ENCODE measurements around the gene HEXIM1.

DNA sequence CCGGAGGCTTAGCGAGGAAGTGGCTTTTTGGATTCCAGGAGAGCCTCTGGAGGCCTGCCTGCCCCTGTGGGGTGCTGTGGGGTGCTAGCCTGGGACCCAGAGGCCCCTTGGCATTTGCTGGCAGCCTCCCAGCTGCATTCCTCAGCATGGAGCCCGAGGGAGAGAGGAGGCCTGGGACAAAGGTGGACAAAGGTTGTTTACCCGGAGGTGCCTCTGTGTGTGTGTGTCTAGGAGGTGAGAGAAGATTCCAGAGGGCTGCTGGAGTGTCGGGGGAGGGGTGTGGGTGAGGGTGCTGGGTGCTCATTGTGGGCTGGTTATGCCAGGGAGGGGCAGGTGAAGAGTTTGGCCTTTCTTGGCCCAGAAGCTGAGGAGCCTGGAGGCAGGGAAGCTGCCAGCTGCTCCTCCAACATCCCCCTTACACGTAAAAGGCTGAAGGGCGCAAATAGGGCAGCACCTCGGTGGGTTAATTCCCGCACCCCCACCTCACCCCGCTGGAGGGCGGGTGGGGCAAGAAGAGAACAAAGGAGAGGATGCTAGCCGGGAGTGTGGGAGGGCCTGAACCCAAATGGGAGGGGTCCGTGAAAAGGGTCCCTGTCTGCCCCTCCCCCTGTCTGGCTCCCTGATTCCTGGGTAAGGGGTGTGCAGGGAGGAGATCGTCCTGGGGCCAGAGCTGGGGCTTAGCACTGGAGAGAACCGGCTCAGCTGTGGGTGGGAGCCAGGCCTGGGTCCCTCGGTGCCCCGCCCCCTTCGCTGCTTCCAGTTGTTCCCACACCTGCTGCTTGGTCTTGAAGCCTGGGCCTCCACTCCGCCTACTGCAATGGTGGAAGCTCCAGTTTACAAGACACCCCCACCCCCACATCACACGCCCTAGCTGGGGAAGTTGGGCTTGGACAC lies 23.3 kb downstream of the HEXIM1 start:
- TF ChIP-seq, protein P1, sequence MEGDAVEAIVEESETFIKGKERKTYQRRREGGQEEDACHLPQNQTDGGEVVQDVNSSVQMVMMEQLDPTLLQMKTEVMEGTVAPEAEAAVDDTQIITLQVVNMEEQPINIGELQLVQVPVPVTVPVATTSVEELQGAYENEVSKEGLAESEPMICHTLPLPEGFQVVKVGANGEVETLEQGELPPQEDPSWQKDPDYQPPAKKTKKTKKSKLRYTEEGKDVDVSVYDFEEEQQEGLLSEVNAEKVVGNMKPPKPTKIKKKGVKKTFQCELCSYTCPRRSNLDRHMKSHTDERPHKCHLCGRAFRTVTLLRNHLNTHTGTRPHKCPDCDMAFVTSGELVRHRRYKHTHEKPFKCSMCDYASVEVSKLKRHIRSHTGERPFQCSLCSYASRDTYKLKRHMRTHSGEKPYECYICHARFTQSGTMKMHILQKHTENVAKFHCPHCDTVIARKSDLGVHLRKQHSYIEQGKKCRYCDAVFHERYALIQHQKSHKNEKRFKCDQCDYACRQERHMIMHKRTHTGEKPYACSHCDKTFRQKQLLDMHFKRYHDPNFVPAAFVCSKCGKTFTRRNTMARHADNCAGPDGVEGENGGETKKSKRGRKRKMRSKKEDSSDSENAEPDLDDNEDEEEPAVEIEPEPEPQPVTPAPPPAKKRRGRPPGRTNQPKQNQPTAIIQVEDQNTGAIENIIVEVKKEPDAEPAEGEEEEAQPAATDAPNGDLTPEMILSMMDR (IDR thresholded peaks at IDR 0.05), result no peak
- no peak for TF ChIP-seq POLR2A (IDR thresholded peaks at IDR 0.05)
- TF ChIP-seq POLR2AphosphoS5 (IDR thresholded peaks at IDR 0.05), result no peak

All from prostate gland (tissue), 2 donors.